ENCODE results near the gene ZBTB33.

DNA sequence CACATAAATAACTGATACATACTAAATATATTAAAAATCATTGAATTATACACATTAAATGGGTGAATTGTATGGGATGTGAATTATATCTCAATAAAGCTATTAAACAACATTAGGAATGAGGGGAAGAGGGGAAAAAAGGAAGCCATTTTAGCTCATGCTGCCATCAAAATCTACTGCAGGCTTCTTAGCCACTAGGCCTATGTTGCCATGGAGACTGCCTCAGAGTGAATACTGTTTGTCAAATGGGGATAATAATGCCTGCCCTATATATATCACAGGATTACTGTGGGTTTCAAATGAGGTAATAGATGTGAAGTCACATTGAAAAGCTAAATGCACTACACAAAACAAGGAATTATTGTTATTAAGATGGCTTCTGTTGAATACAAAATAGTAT is 39.5 kb downstream of the ZBTB33 start:
- TF ChIP-seq ZSCAN30 (tag by site-specific recombination; IDR thresholded peaks at IDR 0.05) (no peak), ZNF423 (tag by site-specific recombination; IDR thresholded peaks at IDR 0.05) (no peak), ZNF169 (tag by site-specific recombination; IDR thresholded peaks at IDR 0.05) (no peak), TCF7L2 (IDR thresholded peaks at IDR 0.05; ENCODE audit: borderline replicate concordance, low read depth, low read length) (no peak), ZFP3 (tag by site-specific recombination; IDR thresholded peaks at IDR 0.05; ENCODE audit: low read depth) (no peak), ZBTB1 (tag by site-specific recombination; IDR thresholded peaks at IDR 0.05) (no peak), RBAK (tag by site-specific recombination; IDR thresholded peaks at IDR 0.05) (no peak), ZNF785 (tag by site-specific recombination; IDR thresholded peaks at IDR 0.05) (no peak)
- TF ChIP-seq, protein P1, sequence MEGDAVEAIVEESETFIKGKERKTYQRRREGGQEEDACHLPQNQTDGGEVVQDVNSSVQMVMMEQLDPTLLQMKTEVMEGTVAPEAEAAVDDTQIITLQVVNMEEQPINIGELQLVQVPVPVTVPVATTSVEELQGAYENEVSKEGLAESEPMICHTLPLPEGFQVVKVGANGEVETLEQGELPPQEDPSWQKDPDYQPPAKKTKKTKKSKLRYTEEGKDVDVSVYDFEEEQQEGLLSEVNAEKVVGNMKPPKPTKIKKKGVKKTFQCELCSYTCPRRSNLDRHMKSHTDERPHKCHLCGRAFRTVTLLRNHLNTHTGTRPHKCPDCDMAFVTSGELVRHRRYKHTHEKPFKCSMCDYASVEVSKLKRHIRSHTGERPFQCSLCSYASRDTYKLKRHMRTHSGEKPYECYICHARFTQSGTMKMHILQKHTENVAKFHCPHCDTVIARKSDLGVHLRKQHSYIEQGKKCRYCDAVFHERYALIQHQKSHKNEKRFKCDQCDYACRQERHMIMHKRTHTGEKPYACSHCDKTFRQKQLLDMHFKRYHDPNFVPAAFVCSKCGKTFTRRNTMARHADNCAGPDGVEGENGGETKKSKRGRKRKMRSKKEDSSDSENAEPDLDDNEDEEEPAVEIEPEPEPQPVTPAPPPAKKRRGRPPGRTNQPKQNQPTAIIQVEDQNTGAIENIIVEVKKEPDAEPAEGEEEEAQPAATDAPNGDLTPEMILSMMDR (tag by site-specific recombination; IDR thresholded peaks at IDR 0.05) = no peak

Measured in HEK293 (cell line).